Spinal cord (tissue), 10 donors: Measurements from ENCODE around the gene ENOX2. TPM values are rescaled to one million over a fixed set of nuclear protein-coding genes. Genes with fewer than 3 reads are reported as not detected.

Experiments used
- DNase-seq, 6 donors: peaks; one replicate each; pipeline versions ENCODE4 v3.0.0 to v3.0.0-alpha.2; 2013 to 2015; ENCODE audit warnings: low spot score in 6 of 6, low read depth in 4 of 6
- H3K27ac ChIP-seq: one replicate; pipeline ENCODE4 v1.5.1; 2013; ENCODE audit warnings: low read depth, low read length, control low read depth
- H3K27me3 ChIP-seq: one replicate; pipeline ENCODE4 v1.6.1; 2013; ENCODE audit warnings: low read length; ENCODE audit not compliant: control insufficient read depth, insufficient read depth
- H3K36me3 ChIP-seq: one replicate; pipeline ENCODE4 v1.6.1; 2013; ENCODE audit warnings: low read length; ENCODE audit not compliant: control insufficient read depth, insufficient read depth
- H3K4me1 ChIP-seq: one replicate; pipeline ENCODE4 v1.6.1; 2013; ENCODE audit warnings: low read length; ENCODE audit not compliant: control insufficient read depth, insufficient read depth
- H3K4me3 ChIP-seq: one replicate; pipeline ENCODE4 v1.5.1; 2013; ENCODE audit warnings: low read depth, low read length, control low read depth
- H3K9me3 ChIP-seq: one replicate; pipeline ENCODE4 v1.6.1; 2013; ENCODE audit warnings: low read length; ENCODE audit not compliant: control insufficient read depth, insufficient read depth
- WGBS: methylation state at CpG from one replicate; pipeline ENCODE4 v1.1.5; 2013; ENCODE audit warnings: missing lambda C conversion rate; ENCODE audit not compliant: insufficient coverage; 5-methylcytosine and 5-hydroxymethylcytosine counted together
- polyA plus RNA-seq, 2 donors: library from polyadenylated mRNA; unstranded; fragments of 120-200 nt; gene quantifications; one replicate each; pipeline ENCODE4 v1.2.1, GENCODE V29; 2013; ENCODE audit not compliant: insufficient read length in 2 of 2
- total RNA-seq, 2 donors: library from RNA; depleted of rRNA in 1 of 2; stranded (reverse); fragments of 120-200 nt in 1 of 2; fragments of >200 nt in 1 of 2; gene quantifications; one replicate each; pipeline versions ENCODE4 v1.2.3 to v1.2.4, GENCODE V29; 2013 to 2014
- donor health status: healthy.

The ENOX2 gene
- total and polyA plus RNA-seq, 4 donors, result 6.1 to 16.6 (median 13.3) TPM

DNA sequence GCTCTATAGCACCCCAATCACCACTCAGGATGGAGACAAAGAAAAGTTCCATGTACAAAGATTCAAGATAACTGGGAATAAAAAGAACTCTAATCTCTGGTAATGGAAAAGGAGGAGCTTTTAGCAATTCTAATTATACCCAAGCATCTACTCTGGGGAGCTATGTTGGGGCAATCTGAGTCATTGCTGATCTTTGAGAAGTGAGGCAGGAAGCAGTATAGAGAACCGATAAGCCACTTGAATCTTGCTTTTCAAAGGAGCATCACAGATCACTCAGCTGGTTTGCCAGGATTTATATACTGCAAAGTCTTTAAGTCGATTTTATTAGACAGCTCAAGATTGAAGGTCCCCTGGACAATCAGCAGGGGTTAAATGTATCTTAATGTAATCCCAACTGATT is 220.0 kb downstream of the ENOX2 start:
- DNase-seq, result peak in 1 of 6 donors; percentile 38
- Histone ChIP-seq H3K36me3 (no peaks in the 10 kb centered on the region), H3K4me3 (no peak overlapping the region), H3K27ac (no peak overlapping the region), H3K9me3 (no peaks in the 10 kb centered on the region), H3K27me3 (no peaks in the 10 kb centered on the region), H3K4me1 (no peaks in the 10 kb centered on the region)
- WGBS, result 67% methylated on average over 1 of the region's 2 CpGs

DNA sequence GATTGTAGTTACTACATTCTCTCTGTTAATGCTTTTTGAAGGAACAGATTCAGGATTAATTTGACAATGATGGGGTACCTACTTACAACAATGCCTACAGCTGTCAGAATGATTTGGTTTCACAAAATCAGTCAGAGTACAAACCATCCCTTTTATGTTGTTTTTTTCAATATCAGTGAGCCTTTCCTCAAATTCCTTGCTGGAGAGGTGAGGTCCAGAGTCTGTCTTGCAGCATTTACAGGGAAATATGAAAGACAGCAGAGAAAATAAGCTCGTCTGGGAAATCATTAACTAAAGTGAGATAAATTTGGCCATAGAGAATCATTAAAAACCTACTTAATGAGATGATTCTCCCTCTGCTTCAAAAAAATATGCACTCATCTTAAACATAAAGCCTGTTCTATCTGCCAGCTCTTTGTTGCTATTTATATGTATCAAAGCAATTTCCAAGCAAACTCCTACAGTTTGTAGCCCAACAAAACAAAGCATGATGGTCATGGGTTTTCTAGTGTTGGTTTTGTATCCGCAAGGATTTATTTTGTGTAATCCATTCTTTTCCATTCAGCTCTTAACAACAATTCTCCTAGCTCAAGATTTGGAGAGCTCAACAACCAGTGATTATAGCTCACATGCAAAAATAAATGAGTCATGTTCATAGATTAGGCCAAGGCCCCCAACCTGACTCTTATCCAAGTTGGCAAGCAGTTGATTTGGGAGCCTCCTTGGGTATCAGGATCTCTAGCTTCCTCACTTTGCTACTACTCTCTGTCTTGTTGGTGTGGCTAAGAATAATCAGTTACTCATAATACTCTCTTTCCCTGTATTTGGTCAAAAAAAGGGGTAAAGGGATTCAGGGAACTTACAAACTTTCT is 222.6 kb downstream of the ENOX2 start:
- DNase-seq, result peak in 1 of 6 donors; percentile 21
- WGBS, result no CpG with 5 or more reads among the region's 2 CpGs
- H3K9me3 ChIP-seq, result no peaks in the 10 kb centered on the region

DNA sequence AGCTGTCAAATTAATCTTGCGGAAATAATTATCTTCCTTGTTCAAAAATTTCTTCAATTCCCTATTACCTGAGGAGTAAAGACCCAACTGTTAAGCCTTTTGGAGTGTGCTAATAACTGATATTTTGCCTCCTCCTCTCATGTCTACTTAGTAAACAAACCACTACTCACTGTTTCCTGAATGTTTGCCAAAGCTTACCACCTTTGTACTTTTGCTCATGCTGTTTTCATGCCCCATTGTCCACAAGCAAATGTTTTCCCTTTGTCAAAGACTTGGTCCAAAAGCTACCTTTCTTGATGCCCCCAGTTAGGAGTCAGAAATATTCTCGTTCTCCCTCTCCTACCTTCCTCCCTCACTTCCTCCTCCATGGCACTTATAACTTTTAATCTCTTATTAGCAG is 226.1 kb downstream of the ENOX2 start:
- no CpG with 5 or more reads among the region's 2 CpGs for WGBS
- DNase-seq, result no peak

More for the DNA sequence above, 222.6 kb downstream of the ENOX2 start:
- Histone ChIP-seq H3K4me1 (no peaks in the 10 kb centered on the region), H3K4me3 (no peak overlapping the region), H3K27me3 (no peaks in the 10 kb centered on the region), H3K27ac (no peak overlapping the region), H3K36me3 (no peaks in the 10 kb centered on the region)

DNA sequence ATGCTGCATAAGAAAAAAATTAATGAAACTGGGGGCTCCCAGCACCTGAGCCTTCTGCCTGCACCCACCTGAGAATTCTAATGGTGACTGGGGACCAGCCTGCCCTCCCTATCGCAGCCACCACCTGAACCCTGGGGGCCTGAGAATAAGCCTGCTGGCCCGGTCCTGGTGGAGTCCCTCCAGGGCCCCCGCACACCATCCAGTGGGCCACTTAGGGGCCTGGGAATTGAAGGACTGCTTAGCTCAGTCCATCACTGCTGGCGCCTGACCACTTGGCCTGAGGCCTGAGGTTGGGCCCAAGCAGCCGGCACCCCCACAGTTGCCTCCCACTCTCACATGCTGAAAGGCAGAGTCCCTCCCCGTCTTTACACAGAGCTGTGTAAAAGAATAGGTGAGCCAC is 230.8 kb downstream of the ENOX2 start:
- Histone ChIP-seq H3K4me3 (no peak overlapping the region), H3K4me1 (no peaks in the 10 kb centered on the region), H3K27me3 (no peaks in the 10 kb centered on the region), H3K36me3 (peaks cover 3% of the 10 kb centered on the region), H3K27ac (no peak overlapping the region), H3K9me3 (no peaks in the 10 kb centered on the region)
- 85% methylated on average over 5 of the region's 6 CpGs for WGBS
- DNase-seq, result no peak

More for the DNA sequence above, 226.1 kb downstream of the ENOX2 start:
- Histone ChIP-seq H3K9me3 (no peaks in the 10 kb centered on the region), H3K27ac (no peak overlapping the region), H3K36me3 (peaks cover 3% of the 10 kb centered on the region), H3K4me3 (no peak overlapping the region), H3K27me3 (no peaks in the 10 kb centered on the region), H3K4me1 (no peaks in the 10 kb centered on the region)

DNA sequence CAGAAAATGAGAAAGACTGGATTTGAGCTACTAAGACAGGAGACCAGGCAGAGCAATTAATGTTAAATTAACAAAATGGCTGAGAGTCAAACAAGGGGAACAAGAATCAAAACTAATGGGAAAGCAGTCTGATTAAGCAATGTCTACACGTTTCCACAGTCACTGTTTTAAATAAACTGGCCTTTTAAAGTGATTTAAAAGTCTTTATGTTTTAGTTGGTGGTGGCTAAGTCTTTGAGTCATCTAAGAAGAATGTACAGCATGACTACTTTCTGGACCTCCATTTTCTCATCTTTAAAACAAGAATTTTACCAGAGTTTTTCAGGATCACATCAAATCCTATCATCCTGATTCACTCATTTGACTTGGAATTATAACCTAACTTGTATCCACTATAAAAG is 233.8 kb downstream of the ENOX2 start:
- no peaks in the 10 kb centered on the region for H3K9me3 ChIP-seq
- H3K36me3 ChIP-seq, result peaks cover 3% of the 10 kb centered on the region
- H3K4me3 ChIP-seq, result no peak overlapping the region
- DNase-seq, result no peak
- WGBS, result no CpG with 5 or more reads among the region's 1 CpG
- H3K27ac ChIP-seq, result no peak overlapping the region
- no peaks in the 10 kb centered on the region for H3K4me1 ChIP-seq
- H3K27me3 ChIP-seq, result no peaks in the 10 kb centered on the region

DNA sequence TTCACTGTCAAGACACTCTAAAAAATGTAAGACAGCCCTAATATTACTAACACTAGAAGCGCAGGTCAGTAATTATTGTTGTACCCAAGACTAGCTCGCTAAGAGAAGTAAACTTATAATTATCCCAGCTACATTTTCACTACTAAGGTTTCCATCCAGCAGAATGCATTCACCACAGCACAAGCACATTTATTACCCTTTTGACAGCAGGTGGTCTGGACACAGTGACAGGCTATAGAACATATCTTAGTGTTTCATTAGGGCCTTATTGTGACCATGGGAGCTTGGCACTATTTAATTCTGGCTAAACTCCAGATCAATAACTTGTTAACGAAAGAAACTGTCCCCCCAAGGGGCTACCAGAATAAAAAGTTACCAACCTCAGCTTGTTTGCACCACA is 237.7 kb downstream of the ENOX2 start:
- H3K9me3 ChIP-seq, result no peaks in the 10 kb centered on the region
- DNase-seq, result peak in 1 of 6 donors; percentile 61
- no peaks in the 10 kb centered on the region for H3K27me3 ChIP-seq
- no peak overlapping the region for H3K4me3 ChIP-seq
- H3K36me3 ChIP-seq, result no peaks in the 10 kb centered on the region
- WGBS, result 23% methylated on average over 2 of the region's 3 CpGs
- H3K27ac ChIP-seq, result no peak overlapping the region
- no peaks in the 10 kb centered on the region for H3K4me1 ChIP-seq

DNA sequence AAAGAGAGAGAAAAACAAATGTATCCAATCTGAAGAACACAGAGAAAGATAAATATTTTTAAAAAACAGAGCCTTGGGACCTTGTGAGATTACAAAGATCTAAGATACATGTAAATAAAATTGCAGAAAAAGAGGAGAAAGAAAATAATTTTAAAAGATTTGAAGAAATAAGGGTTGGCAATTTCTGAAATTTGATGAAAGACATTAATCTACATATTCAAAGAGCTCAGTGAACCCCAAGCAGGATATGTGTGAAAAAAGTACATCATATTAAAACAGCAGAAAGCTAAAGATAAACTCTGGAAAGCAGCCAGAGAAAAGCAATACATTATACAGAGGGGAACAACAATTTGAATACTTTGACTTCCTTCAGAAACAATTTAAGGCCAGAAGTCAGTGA is 244.7 kb downstream of the ENOX2 start:
- no peak for DNase-seq
- no peaks in the 10 kb centered on the region for H3K36me3 ChIP-seq
- no peak overlapping the region for H3K4me3 ChIP-seq
- H3K4me1 ChIP-seq, result no peaks in the 10 kb centered on the region
- no peak overlapping the region for H3K27ac ChIP-seq
- no peaks in the 10 kb centered on the region for H3K27me3 ChIP-seq
- H3K9me3 ChIP-seq, result peaks cover 3% of the 10 kb centered on the region

DNA sequence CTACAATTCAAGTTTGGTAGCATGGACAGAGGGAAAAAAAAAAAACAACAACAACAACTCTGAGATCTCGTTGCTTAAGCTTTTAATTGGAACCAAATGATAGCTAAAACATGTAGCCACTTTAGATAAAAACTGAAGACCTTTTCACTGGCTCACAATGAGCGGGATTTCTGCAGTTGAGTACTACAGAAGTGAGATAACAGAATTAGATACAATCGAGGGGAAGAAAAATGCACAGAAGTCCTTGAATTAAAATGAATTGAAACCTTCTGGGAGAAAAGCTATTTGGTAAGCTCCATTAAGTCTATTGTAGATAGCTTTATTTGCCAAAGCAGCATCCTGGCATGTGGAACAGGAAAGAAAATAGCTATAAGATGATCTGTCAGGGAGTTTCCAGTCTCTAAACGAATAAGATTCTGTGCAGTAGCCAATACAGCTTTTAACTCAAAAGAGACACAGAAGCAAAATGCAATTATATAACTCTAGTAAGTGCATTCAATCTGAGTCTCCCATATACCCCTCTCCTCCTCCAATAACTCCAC is 248.5 kb downstream of the ENOX2 start:
- Histone ChIP-seq H3K36me3 (no peaks in the 10 kb centered on the region), H3K9me3 (peaks cover 3% of the 10 kb centered on the region), H3K4me3 (no peak overlapping the region), H3K27ac (no peak overlapping the region), H3K4me1 (no peaks in the 10 kb centered on the region), H3K27me3 (no peaks in the 10 kb centered on the region)
- 26% methylated on average over 2 of the region's 4 CpGs for WGBS
- DNase-seq, result peak in 4 of 6 donors; percentile 5 to 92 (median 10)

DNA sequence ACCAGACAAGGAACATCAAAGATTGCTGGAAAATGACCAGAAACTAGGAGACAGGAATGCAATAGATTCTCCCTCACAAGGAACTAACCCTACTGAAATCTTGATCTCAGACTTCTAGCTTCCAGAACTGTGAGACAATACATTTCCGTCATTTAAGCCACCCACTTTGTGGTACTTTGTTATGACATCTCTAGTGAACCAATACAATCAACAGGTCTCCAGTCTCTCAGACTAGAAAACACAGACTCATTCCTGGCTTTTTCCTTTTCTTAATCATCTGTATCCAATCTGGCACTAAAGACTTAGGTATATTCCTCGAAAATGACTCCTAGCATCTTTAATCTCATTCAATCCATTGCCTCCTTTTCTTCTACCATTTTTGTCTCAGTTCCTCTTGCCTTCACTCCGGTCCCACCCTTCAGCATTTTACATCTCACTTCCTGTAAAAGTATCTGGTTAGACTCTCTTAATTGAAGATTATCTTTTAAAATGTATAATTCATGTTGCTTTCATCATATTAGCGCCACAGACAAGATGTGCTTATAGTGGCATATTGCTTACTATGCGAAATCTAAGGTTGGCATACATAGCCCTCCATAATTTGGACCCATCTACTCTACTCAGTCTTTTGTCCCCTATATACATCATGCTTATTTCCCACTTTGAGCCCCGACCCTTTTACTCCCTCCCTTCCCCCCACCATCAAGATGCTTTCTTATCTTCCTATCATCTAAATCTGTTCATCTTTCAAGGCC is 250.0 kb downstream of the ENOX2 start:
- no peak for DNase-seq
- Histone ChIP-seq H3K27me3 (no peaks in the 10 kb centered on the region), H3K4me3 (no peak overlapping the region), H3K4me1 (no peaks in the 10 kb centered on the region), H3K9me3 (no peaks in the 10 kb centered on the region), H3K36me3 (no peaks in the 10 kb centered on the region), H3K27ac (no peak overlapping the region)
- WGBS, result 84% methylated on average over 4 of the region's 6 CpGs
